C4-2B (cell line): ENCODE data around the gene MSH2.

Source experiments
- H3K27ac ChIP-seq: fragments of 450-650 bp; 2 replicates; pipeline ENCODE4 v1.5.1; 2017
- ZFX ChIP-seq: fragments of 450-650 bp; IDR thresholded peaks from 2 replicates; pipeline ENCODE4 v1.6.1; 2017
- TF ChIP-seq, protein P1 (sequence below): fragments of 450-650 bp; conservative IDR thresholded peaks from 2 replicates; pipeline ENCODE4 v1.5.1; 2017; ENCODE audit warnings: mild to moderate bottlenecking

The MSH2 gene

DNA sequence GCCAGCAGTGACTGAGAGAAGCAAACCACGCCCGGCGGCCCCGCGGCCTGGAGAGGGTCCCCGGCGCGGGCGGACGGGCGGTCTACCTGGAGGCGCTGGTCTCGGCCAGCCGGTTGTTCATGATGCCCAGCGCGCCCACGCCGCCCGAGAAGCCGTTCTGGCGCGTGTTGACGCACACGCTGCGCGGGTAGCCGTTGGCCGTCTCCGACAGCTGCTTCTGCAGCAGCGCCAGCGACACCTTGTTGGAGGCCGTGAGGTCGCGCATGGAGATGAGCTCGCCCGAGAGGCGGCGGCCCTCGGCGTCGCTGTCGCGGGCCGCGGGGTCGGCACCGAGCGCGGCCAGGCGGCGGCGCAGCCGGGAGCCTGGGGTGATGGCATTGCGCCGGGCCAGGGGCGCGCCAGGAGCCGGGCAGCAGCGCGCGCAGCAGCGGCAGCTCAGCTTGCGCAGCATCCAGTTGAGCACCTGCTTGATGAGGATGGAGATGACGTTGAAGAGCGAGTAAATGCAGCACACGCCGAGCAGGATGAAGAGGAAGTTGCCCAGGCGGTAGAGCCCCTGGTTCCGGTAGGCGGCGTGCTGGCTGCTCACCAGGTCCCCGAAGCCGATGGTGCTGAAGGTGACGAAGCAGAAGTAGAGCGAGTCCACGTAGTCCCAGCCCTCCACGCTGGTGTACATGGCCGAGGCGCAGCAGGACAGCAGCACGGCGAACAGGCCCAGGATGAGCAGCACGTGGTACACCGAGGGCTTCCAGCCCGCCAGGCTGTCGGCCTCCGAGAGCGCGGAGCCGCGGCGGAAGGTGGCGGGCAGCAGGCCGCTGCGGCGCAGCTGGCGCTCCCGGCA lies 118.1 kb downstream of the MSH2 start:
- no peak overlapping the region for H3K27ac ChIP-seq
- TF ChIP-seq, protein P1, sequence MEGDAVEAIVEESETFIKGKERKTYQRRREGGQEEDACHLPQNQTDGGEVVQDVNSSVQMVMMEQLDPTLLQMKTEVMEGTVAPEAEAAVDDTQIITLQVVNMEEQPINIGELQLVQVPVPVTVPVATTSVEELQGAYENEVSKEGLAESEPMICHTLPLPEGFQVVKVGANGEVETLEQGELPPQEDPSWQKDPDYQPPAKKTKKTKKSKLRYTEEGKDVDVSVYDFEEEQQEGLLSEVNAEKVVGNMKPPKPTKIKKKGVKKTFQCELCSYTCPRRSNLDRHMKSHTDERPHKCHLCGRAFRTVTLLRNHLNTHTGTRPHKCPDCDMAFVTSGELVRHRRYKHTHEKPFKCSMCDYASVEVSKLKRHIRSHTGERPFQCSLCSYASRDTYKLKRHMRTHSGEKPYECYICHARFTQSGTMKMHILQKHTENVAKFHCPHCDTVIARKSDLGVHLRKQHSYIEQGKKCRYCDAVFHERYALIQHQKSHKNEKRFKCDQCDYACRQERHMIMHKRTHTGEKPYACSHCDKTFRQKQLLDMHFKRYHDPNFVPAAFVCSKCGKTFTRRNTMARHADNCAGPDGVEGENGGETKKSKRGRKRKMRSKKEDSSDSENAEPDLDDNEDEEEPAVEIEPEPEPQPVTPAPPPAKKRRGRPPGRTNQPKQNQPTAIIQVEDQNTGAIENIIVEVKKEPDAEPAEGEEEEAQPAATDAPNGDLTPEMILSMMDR = no peak
- TF ChIP-seq ZFX = no peak

DNA sequence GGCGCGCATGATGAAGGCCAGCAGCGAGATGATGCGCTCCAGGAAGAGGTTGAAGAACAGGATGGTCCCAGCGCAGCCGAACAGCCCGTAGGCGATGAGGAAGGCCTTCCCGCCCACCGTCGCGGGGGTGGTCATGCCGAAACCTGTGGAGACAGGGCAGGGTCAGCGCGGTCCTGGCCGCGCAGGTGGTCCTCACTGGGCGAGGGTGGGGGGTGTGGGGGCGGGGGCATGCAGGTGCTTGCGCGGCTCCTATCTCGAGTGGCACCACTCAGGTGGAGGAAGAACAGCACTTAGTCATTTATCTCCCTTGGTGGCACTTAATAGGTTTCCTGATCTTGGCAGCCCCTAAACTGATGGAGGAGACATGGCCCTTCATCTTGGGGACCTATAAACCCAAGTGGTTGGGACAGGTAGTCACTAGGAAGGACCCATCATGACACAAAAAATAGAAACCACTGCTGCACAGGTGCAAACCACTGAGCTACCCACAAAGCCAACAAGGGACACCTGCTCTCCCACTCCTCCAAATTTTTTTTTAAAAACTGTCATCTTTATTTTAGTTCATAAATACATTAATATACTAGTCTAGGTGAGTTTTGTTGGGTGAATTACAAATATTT lies 118.8 kb downstream of the MSH2 start:
- TF ChIP-seq ZFX = no peak
- TF ChIP-seq, protein P1 = no peak
- no peak overlapping the region for H3K27ac ChIP-seq

DNA sequence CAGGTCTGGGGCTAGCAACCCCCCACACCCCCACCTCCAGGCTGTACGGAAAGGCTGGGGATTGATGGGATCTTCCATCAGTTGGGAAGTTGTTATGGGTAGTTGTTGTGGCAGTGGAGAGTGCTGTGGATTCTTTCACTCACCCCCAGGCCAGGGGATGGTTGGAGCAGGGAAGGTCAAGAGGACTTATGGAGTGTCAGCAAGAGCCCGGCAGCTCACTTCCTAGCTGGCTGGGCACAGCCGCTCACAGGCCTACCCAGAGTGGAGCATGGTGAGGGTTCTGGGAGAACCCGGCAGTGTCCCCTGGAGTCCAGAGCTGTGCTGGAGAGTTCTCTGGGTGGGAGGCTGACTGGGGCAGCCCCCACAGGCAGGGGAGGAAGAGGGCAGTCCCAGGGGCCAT lies 122.2 kb downstream of the MSH2 start:
- no peak for TF ChIP-seq ZFX
- TF ChIP-seq, protein P1 = no peak
- H3K27ac ChIP-seq = no peak overlapping the region

DNA sequence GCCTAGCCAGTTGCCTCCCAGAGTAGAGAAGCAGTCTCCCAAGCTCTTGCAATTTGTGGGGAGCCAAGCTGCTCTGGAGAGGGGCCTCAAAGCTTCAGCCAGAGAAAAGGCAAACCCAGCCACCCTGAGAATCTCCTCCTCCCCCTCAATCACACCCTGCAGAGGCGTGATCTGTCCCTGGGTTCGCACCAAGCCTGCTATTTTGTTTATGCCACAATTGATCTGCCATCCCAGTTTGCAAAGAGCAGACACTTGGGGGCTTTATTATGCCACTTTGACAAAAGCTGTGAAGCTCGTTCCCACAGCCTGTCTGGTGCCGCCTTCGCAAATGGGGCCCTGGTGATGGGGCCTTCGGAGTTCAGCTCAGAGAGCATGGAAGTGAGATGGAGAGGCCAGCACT lies 125.5 kb downstream of the MSH2 start:
- no peak overlapping the region for H3K27ac ChIP-seq
- TF ChIP-seq ZFX = no peak
- TF ChIP-seq, protein P1 = no peak

DNA sequence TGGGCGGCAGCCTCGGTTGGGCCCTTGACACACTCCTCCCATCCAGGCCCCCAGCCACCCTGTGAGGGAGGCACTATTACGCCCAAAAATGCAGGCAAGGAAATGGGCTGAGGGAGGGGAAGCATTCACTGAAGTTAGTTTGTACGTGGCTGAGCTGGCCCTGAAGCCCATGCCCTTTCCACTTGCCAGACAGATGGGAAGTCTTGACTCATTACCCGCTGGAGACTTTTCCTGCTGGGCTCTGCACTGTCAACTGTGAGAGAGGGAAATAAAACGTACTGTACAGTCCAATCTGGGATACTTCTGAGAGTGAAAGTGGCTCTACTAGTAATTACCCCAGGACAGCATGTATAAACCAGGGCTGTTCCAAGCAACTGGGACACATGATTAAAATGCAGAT lies 125.9 kb downstream of the MSH2 start:
- no peak for TF ChIP-seq ZFX
- TF ChIP-seq, protein P1 = no peak
- H3K27ac ChIP-seq = no peak overlapping the region

DNA sequence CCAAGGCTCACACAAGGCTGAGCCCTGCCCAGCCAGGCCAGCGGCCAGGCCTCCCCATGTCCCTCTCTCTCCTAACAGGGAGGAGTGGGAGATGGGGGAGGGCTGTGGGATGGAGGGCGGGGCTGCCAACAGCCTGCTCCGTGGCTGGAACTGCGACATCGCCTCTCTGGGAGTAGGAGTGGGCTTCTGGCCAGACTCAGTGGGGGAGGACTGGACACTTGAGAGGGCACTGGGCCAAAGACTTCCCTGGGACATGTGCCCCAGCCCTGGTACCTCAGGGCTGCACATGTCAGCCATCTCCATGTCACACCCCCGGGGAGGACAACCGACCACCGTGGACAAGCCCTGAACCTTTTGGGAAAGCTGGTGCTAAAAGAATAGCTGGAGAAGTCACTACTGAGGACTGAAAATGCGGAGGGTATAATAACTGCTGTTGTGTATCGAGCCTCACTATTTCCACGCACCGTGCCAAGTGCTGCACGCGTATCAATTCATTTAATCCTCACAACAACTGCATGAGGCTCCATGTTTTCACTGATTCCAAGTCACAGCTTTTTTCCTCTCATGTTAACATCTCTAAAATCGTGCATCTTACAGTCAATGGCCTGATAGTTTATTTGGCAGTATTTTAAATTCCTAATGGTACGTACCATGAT lies 127.3 kb downstream of the MSH2 start:
- H3K27ac ChIP-seq = no peak overlapping the region
- TF ChIP-seq, protein P1 = no peak
- no peak for TF ChIP-seq ZFX
